Activated CD4-positive, CD25-positive, alpha-beta regulatory T cell (primary cell): Measurements from ENCODE around the gene IRF3.

Experiments used
- DNase-seq, 4 experiments: peaks; one replicate each; lab custom pipeline; 2025; lab: John Stamatoyannopoulos, UW

Gene IRF3

DNA sequence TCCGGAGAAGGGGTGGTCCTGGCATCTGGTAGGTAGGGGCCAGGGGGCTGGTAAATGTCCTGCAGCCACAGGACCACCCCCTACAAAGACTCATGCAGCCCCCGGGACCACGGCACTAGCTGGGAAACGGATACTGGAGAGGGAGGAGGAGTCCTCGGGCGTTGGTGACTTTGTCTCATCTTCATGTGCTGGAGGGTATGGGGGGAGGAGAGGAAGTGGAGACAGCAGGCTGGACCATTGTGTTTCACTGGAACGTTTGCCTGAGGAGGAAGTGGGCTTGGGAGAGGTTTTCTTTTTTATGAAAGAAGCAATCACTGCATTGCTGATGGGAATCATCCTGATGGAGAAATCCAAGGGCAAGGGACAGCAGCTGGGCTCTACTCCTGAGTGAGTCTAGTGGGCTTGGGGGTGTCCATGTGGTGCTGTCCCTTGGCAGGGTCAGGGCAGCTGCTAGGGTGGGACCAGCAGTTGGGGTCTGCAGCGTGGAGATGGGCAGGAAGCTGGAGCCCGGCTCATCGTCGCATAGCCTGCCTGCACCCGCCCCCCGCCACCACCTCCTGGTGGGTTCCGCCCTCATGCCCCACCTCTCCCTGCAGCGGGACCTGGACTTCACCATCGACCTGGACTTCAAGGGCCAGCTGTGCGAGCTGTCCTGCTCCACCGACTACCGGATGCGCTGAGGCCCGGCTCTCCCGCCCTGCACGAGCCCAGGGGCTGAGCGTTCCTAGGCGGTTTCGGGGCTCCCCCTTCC lies 22.1 kb upstream of the IRF3 start:
- no peak for DNase-seq

DNA sequence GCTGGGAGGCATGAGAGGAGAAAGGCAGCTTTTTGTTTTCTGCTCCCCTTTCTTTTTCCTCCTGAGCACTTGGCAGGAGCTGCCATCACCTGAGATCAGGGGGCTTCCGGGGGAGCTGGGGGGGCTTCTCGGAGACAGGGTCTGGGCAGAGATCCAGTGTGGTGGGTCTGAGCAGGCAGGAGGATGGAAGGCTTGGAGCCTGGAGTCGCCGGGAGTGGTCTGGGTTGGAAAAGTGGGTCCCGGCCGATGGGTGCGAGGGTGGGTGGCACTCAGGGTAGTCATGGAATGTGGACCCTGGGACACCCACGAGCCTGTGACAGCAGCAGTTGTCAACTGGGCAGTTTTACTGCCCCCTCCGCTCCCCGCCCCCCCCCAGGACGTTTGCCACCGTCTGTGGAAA lies 21.5 kb upstream of the IRF3 start:
- DNase-seq, result no peak

DNA sequence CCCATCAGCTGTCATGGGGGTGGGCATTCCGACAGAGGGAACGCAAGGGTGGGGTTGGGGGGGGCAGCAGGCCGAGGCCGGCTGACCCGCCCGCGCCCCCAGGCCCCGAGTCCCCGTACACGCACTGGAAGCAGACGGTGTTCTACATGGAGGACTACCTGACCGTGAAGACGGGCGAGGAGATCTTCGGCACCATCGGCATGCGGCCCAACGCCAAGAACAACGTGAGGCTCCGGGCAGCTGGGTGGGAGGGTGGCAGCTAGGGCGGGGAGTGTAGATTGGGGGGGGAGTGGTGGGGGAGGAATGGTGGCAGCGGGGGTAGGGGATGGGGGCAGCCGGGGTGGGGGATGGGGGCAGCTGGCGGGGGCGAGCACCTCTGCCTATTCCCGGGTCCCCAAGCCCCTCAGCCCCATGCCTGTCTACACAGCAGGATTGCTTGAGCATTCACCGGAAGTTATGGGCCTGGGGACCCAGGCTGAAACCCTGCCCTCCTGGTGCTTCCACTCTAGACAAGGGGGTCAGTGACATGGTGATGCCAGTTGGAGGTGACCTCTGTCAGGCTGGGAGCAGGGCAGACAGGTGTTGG lies 20.9 kb upstream of the IRF3 start:
- no peak for DNase-seq

DNA sequence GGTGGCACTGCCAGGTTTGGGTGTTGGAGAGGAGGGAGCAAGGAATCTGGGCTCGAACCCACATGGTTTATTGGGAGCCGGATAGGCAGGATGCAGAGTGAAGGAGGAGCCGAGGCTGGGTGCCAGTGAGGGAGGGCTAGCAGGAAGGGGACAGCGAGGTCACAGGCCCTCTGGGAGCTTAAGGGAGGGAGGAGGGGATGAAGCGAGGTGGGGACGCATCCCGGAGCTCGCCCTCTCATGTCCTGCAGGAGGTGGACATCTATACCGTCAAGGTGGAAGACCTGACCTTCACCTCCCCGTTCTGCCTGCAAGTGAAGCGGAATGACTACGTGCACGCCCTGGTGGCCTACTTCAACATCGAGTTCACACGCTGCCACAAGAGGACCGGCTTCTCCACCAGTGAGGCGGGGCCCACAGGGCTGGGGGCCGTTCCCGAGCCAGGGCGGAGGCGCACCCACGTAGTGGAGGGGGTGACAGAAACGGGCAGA lies 20.2 kb upstream of the IRF3 start:
- DNase-seq, result no peak

DNA sequence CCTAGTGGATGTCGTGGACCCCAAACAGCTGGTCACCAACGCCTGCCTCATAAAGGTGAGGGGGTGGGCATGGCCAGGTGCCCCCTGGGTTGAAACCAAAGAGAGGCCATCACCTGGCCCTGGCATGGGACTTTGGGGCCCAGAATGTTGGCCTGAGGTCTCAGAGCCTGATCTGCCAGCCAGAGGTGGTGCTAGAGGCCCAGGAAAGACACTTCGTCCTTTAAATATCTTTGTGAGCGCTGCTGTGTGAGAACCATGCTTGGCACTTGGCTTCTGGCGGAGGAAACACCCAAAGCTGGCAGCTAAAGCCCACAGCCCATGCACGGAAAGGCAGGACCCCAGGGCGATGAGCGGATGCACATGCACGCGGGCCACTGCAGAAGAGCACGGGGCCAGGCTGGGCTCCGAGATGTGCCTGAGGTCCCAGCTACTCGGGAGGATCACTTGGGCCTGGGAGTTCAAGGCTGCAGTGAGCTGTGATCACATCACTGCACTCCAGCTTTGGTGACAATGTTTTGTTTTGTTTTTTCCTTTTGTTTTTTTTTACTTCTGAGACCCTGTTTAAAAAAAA lies 19.4 kb upstream of the IRF3 start:
- DNase-seq, result no peak

DNA sequence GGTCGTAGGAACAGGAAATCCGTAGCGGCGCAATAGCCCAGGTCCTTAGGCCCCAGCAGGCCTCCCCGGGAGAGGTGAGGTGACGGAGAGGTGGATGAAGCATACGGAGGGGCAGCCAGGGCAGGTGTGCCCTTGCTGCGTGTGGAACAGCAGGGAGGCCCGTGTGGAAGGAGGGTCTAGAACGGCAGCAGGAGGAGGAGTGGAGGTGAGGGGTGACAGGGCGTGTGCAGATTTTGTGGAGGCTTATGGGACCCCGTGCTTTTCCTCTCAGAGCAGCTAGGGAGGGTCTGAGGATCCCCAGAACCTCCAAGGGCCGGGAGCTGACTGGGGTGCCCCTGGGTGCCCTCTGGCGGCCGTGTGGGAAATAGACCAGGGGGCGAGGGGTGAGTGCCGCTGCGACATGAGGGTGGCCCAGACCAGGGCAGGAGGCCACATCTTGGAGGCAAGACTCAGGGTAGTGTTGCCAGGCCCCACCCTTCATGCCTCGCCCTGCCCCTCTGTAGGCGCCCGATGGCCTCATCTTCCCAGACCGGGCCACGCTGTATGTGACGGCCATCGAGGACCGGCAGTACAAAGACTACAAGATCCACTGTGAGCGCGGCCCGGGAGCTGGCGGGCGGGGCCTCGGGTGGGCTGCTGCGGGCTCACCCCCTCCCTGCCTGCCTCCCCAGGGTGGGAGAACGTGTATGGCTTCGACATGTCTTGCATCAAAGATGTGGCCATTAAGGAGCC lies 18.8 kb upstream of the IRF3 start:
- DNase-seq, result peak in 1 of 4 experiments; percentile 13

DNA sequence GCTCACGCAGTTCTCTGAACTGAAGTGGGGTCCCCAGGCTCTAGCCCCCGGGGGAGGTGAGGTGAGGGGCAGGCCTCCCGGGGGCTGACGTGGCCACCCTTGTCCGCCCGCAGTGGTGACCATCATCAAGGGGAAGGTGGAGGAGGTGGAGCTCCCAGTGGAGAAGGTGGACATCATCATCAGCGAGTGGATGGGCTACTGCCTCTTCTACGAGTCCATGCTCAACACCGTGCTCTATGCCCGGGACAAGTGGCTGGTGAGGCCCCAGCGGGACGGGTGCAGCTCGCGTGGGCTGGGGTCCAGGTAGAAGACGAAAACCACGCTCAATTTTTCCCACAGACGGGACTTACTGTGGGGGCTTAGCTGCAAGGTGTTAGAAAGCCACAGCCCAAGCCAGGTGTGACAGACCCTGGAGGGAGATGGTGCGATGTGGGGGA lies 18.2 kb upstream of the IRF3 start:
- DNase-seq, result no peak

DNA sequence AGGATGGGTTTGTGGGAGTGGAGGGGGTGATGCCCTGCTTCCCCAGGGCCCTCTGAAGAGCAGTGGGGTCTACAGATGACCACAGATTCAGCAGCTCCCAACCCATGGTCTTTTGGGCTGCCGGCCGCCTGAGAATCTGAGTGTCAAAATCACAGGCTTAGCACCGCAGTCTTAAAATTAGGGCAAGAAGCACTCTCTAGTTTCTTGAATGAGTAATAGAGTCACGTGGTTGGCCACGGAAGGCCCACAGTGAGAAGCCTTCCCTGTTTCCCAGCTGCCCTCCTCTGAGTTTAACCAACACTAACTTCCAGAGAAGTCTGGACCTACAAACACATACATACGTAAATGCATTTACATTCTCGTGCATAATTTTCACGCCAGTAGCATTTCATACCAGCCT lies 16.6 kb upstream of the IRF3 start:
- DNase-seq, result no peak

DNA sequence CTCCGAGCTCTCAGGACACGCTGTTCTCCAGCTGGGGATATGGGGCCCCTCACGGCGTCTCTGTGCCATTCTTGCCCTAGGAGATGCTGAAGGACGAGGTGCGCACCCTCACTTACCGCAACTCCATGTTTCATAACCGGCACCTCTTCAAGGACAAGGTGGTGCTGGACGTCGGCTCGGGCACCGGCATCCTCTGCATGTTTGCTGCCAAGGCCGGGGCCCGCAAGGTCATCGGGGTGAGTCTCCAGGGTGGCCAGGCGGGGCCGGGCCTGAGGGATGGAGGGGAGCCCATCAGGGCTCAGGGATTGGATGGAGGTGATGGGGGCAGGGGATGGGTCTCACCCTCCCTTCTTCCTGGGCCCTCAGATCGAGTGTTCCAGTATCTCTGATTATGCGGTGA lies 16.2 kb upstream of the IRF3 start:
- DNase-seq, result no peak

DNA sequence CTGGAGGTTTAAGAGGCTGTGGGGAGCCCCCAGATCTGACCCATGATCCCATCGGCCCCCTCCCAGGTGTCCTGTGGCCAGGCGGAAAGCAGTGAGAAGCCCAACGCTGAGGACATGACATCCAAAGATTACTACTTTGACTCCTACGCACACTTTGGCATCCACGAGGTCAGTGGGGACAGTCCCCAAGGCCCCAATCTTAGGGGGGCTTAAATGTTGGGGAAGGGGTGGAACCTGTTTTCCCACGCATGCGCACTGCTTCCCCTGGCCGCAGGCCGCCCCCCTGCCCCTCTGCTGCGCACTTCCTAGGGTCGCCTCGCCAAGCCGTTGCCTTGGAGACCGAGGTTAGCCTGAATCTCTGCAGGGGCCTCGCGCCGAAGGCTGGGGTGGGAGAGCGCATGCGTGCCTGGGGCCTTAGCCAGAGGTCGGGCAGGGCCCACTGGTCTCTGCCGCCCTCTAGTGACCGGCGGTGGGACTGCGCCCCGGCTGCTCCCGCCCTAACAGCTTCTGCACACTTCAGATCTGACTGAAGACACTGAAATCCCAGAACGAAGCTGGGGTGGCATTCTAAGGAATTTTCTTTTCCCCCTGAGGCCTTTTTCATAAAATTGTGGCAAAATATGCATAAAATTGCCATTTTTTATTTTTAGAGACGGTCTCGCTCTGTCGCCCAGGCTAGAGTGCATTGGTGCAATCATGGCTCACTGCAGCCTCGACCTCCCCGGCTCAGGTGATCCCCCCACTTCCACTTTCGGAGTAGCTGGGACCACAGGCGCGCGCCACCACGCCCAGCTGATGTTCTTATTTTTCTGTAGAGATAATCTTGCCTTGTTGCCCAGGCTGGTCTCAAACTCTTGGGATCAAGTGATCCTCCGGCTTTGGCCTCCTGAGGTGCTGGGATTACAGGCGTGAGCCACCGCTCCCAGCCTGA lies 15.0 kb upstream of the IRF3 start:
- DNase-seq, result peak; percentile 88 to 94 (median 93)

DNA sequence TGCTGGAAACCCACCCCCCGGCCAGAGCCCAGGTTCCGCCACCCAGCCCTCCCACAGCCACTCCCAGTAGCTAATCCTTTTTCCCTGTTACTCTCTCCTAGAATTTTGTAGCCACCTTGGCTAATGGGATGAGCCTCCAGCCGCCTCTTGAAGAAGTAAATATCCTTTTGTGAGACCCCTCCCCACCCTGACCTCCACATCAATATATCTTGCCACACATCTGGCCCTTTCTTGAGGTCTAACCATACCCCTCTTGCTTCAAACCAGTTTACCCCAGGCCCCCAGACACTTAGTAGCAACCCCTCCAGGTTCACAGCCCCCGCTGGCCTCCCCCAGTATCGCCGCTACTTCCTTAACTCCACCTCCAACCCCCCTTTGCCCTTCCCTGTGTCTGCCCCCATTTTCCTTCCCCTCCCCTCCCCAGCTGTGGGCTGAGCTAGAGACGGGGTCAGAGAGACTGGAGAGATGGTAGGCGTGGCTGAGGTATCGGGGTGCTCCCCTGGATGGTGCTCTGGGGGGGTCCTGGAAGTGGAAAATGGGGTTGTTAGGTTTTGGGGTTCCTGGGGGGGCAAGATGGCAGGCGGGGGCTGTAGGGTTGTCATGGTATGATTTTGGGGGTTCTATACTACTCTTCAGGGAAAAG lies 14.2 kb upstream of the IRF3 start:
- DNase-seq, result no peak

DNA sequence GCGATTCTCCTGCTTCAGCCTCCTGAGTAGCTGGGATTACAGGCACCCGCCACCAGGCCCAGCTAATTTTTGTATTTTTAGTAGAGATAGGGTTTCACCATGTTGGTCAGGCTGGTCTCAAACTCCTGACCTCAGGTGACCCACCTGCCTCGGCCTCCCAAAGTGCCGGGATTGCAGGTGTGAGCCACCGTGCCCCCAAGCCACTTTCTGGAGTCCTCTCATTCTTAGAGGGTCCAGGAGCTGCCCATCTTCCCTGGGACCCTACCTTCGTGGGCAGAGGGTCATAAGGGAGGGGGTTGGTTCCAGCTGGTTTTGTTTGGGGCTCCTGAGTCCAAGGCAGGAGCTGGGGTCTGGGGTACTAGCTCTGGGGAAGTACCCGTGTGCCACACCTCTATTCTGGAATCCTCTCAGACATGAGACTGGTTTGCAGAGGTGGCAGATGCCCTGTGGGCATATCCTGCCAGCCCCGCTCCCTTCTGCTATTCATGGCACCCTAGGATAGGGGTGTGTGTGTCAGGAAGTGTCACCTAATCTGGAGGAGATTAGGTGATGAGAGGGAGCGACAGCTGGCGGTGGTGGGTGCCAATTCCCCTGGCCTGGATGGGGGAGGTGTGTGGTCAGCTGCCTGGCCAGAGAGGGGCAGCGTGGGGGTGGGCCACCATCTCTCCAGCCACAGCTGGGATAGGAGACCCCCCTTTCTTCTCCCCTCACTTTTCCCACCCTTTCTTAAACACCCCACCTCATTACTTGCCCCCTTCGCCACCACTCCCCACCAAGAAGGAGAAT lies 13.5 kb upstream of the IRF3 start:
- no peak for DNase-seq

DNA sequence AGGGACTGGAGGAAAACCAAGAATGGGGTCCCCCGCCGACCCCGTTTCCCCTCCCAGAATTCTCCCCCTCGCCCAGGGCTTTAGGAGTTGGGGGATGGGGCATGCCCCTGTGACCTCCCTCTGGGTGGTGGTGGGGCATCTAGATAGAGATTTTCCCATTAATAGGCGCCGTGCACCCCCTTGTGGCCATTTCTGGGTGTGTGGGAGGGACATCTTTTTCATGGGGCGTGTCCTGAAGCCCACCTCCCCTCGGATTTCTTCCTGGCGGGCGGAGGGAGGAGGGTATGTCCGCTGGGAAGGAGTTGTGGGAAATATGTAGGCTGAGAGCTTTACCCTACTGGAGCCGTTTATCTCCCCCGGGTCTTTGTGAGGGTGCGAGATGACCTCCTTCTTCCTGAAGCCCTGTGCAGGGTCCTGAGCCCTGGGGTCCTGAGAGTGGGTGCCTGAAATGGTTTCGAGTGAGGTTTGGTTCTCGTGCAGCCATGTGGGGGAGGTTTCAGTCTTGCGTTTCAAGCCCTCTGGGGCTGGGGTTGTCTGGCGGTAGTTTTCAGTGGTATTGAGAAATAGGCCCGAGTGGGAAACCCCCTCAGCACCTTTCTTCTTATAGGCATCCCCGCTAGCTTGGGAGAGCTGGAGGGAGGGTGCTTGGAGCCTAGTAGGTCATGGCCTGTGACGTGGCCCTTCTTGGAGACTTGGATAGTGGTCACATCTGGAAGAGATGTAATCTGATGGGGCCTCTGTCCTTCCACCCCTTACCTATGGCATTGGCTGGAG lies 12.4 kb upstream of the IRF3 start:
- peak; percentile 56 to 78 (median 67) for DNase-seq

DNA sequence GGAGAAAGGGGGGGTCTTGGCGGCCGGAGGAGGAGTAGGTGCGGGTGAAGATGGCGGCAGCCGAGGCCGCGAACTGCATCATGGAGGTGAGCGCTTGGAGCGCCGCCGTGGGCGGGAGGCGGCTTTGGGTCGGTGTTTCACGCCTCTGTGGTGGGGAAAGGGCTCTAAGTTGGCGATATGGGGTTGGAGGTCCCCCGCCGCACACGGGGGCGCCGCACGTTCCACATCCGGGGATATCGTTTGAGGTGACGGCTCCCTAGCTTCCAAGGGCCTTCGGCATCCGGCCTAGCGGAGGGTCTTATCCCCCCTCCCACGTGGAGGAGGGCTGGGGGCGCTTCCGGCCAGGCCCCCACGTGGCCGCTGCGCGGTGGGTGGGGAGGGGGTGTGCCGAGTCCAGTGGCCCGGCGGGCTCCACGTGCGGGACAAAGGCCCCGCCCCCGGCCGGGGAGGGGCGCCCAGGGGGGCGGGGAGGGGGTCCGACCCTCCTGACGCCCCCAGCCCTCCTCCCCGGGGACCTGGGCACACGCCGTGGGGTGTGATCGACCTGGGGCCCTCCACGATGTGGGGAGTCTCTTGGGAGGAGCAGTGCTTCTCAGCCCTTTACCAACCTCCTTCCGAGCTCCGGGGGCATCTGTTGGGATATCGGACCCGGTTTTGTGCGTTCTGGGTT lies 11.7 kb upstream of the IRF3 start, which contains the start of gene PRMT1:
PRMT1 (plus strand) TSS at position 41 of the 670 bp plus-strand sequence; CDS start at position 51, 10 bp downstream.
- peak in 2 of 4 experiments; percentile 37 to 51 for DNase-seq

DNA sequence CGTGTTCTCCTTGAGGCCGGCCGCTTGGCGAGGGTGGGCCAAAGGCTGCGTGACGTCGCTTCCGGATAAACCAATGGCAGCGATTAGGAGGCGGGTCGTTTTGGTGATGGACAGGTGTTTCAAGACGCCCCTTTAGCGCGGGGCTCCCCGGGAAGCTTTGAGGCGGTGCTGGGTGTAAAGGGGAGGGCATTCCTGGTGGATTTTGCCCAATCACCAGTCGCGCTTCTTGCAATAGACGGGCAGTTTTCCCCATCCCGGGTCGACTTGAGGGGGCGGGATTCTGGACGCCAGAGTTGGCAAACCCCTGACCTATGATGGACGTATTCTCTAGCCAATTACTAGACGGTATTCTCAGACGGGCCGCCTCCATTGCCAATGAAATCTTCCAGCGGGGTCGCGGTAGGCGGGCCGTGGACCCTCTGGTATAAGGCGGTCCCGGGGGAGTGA lies 11.2 kb upstream of the IRF3 start:
- peak; percentile 93 to 96 (median 94) for DNase-seq

DNA sequence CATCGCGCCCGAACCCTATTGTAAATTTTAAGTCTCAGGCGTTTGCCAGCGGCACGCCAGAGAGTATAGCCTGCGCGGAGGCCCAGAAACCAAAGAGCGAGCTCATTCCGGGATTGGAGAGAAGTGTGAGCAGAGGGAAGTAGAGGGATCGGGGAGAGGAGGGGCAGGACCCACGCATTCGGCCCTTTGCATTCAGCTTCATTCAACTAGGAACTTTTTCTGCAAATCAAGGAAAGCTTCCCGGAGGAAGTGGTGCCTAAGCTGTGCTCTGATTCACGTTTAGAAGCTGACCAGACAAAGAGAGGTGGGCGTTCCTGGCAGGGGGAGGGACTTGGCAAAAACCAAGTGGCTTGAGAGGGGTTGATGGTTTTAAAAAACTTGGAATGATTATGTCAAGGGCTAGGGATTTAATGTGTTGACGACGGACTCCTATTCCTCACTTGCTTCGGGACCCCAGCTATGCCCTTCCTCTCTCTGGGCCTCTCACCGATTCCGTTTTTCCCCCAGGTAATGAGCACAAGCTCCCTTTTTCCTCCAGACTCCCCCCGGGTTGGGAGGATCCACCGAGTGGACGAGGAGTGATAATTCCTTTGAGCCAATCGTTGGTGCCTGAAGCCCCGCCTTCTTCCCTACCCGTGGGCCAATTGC lies 10.6 kb upstream of the IRF3 start:
- DNase-seq, result peak in 3 of 4 experiments; percentile 44 to 55 (median 51)

DNA sequence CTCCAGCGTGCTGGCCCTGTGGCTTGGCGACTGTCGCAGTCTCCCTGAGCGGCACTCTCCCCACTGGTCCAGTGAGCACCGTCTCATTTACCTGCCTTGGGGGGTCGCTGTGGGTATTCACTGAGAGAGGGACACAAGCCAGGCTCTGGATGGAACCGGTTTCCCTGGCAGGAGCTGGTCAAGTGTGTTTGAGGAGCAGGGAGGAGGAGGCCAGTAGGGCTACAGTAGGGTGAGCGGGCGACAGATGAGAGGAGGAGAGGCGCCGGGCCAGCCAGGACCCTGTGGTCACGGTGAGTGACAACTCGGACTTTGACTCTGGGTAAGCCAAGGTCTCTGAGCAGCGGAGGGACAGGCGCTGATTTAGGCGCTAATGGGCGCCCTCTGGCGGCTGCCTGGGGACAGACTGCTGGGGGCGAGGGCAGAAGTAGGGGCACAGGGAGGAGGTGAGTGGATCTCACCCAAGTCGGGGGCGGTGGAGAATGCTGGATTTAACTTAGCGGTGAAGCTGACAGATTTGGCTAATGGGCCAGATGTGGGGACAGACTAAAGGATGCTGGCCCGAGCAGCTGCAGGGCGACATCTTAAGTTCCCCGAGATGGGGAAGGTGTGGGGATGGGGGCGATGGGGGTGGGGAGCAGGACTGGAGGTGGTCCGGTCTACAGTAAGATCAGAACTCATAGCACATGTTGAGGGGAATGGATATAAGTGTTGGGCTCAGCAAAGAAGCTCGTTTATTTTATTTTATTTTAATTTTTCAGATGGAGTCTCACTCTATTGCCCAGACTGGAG lies 6.7 kb upstream of the IRF3 start:
- DNase-seq, result peak; percentile 52 to 62 (median 59)
